GM21723 (cell line): Measurements from ENCODE around the gene MSTO1.
"Not testable (repeated sequence)": the region's sequence is repeated elsewhere in the genome, so short reads cannot be mapped to it uniquely, and the experiment has no call there.

ENCODE experiments used
- ATAC-seq: cut with Tn5 transposase; IDR thresholded peaks from one replicate; pipeline ENCODE4 v1.9.1; 2021; ENCODE audit warnings: mild to moderate bottlenecking, moderate library complexity; ENCODE audit not compliant: unreplicated experiment

MSTO1 gene

GRCh38 chr1:155609515-155610256, at the start of gene MSTO1:
Gene MSTO1, plus strand, starts transcription at chr1:155610218. Its CDS starts 31 bp downstream, at chr1:155610249.
- peak; percentile 92 for ATAC-seq

DNA sequence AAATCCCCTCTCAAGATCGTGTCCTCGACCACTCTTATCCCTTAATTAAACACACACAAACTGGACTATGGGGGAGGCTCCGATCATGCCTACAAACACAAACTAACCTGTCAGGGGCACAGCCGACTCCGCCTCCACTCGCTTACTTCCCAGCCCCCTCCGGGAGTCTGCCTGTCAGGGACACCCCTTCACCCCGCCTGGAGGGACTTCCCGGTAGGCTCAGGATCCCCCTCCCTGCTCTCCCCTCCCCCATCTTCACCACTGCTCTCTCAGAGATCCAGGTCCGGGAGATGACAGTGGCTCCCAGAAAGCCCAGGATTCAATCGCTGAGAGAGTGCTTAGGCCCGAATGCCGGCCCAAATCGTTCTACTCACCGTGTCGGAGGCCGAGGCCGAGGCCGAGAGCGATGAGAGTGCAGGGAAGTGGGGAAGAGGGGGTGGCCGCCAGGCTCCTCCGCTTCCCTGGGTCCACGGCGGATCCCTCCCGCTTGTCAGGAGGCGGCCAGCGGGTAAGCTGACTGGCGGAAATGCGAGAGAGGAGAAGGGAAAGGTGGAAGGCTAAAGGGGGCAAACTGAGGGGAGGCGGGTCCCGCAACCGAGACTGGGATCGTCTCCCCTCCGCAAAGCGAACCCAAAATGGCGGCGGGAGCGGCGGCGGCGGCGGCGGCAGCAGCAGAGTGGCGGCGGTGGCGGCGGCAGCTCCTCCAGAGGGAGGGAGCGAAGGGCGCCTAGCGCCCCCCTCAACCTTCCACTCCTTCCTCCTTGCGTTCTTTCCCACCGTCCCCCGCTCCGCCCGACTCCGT, 48.0 kb upstream of the MSTO1 start:
- ATAC-seq = peak; percentile 24

DNA sequence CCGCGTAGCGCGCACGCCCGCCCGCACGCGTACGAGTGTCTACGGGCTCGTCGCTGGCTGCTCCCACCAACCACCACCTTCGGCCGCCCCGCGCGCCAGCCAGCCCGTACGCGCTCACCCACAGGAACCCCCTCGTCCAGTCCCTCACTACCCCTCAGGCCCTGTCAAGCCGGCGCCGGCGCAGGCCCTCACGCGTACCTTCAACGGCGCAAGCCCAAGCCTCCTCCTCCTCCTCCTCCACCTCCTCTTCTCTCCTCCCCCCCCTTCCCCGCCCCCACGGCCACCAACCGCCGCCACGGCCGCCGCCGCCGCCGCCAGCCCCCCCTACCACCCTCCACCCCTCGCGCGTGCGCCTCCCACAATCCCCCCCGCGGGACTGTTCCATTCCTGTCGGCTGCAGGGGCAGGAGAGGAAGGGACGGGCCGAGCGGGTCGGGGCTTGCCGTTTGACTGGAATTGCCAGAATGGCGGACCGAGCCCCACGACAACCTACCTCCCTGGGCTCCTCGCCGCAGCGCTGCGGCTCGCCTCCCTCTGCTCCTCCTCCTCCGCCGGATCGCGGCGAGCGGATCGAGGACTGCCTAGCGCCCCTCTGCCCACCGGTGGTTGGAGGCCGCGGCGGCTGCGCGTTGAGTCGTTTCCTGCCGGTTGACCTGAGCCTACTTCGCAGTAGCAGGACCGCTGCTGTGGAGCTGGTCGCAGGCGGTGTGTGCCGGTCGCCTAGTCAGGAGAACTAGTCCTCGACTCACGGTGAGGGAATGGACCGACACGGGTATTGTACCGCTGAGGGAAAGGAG, 47.2 kb upstream of the MSTO1 start, which contains the start of gene ASH1L:
TSS of gene ASH1L (minus strand) at position 223 of the 796 bp plus-strand sequence. CDS start 41,284 bp downstream, outside the sequence.
- ATAC-seq = peak; percentile 81

- ATAC-seq = not testable (repeated sequence)
Measured at GRCh38 chr1:155563377-155564022, 46.5 kb upstream of the MSTO1 start.

GRCh38 chr1:155569988-155570592, 39.9 kb upstream of the MSTO1 start:
- no peak for ATAC-seq

DNA sequence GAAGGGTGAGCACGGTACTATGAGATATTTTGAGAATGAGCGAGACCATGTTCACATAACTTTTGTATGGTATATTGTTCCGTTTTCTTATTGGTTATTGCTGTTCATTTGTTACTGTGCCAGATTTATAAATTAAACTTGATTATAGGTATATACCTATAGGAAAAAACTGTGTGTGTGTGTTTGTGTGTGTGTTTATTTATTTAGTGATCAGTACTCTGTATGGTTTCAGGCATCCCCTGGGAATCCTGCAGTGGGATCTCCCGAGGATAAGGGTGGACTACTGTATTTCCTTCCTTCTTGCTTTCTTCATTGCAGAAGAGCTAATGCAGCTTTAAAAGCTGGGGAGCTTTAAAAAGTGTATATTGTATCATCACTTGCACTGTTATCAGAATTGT, 39.4 kb upstream of the MSTO1 start:
- no peak for ATAC-seq

DNA sequence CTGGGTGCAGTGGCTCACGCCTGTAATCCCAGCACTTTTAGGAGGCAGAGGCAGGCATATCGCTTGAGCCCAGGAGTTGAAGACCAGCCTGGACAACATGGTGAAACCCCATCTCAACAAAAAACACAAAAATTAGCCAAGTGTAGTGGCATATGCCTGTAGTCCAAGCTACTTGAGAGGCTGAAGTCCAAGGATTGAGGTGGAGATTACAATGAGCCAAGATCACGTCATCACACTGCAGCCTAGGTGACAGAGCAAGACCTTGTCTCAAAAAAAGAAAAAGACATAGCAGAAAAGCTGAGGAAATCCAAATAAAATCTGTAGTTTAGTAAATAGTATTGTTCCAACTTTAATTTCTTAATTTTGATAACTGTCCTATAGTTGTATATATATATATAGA, 35.9 kb upstream of the MSTO1 start:
- no peak for ATAC-seq

DNA sequence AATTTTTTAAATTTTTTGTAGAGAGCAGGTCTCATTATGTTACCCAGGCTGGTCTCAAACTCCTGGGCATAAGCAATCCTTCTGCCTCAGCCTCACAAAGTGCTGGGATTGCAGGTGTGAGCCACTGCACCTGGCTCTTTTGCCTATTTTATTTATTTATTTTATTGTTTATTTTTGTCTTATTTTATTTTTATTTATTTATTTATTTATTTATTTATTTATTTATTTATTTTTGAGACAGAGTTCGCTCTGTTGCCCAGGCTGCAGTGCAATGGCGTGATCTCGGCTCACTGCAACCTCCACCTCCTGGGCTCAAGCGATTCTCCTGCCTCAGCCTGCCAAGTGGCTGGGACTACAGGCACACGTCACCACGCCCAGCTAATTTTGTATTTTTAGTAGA, 34.4 kb upstream of the MSTO1 start:
- not testable (repeated sequence) for ATAC-seq

DNA sequence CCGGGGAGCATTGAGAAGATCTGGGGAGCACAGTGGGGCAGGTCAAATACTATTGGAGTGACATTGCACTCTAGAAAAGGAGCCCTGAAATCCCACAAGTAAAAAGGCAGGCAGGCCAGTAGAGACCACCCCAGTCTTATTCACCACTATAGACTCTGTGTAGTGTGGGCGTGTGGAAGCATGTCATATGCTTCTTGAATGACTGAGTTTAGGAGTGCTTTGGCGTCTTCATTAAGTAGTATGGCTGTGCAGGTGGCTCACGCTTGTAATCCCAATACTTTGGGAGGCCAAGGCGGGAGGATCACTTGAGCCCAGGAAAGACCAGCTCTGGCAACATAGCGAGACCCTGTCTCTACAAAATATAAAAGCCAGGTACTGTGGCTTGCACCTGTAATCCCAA, 26.2 kb upstream of the MSTO1 start:
- ATAC-seq = not testable (repeated sequence)

DNA sequence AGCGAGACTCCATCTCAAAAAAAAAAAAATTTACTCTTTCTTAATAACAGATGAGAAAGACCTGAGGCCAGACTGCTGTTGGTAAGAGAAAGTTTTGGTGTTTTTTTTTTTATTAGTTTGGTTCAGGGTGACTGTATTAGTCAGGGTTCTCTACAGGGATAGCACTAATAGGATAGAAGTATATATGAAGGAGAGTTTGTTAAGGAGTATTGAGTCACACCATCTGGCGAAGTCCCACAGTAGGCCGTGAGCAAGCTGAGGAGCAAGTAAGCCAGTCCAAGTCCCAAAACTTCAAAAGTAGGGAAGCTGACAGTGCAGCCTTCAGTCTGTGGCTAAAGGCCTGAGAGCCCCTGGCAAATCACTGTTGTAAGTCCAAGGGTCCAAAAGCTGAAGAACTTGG, 20.7 kb upstream of the MSTO1 start:
- ATAC-seq = not testable (repeated sequence)

DNA sequence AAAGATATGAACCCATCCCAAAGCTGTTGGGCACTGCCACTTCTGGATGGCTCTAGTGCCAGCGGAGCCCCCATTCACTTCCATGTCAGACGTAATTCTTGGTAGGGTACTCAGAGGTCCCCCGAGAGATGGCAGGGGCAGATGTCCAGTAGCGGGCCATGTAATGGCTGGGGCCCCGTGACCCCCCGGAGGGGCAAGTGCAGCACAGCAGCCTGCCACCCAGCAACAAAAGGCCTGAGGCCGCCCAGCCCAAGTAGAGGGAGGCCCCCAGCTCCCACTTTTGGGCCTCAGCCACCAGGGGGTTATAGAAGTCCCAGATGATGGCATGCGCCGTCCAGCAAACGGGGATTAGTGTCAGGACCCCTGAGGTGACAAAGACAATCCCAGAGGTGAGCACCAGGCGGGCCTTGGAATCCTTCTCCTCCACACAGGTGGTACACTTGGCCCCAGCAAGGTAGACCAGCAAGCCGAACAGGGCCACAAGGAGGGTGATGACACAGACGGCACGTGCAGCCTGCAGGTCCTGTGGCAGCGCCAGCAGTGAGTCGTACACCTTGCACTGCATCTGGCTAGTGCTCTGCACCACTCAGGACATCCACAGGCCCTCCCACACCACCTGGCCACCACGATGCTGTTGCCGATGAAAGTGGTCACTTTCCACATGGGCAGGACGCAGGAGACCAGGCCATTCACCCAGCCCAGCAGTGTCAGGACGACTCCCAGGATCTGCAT, 19.3 kb upstream of the MSTO1 start:
- ATAC-seq = not testable (repeated sequence)

- ATAC-seq = no peak
Measured at GRCh38 chr1:155591770-155592169, 18.2 kb upstream of the MSTO1 start.

DNA sequence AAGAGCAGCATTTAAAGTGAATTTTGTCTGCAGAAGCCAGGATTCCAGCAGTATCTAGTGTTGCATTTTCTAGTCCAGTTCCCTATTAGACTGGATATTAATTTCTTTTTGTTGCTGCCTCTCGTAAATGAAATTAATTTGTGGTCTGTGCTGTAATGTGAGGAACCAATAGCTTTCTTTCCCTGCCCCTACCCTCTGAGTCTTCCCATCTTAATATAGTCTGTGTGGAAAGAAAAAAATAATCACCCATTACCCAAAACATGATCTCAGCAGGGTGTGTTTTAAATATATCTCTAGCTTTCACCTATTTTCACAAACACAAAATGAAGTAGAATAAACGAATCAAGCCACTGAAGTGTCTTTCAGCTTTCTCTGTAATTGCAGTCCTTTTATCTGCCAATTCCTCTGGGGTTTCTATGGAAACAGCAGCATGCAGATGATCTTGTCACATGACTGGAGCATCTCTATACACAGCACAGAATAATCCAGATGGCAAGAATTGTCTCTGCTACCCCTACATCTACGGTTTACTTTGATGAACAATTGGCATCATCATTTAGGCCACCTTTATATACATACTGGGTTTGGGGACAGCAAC, 14.0 kb upstream of the MSTO1 start:
- ATAC-seq = not testable (repeated sequence)

GRCh38 chr1:155596864-155597263, 13.2 kb upstream of the MSTO1 start:
- ATAC-seq = no peak

GRCh38 chr1:155598842-155599331, 11.1 kb upstream of the MSTO1 start:
- ATAC-seq = no peak

GRCh38 chr1:155599828-155600572, 10.0 kb upstream of the MSTO1 start:
- not testable (repeated sequence) for ATAC-seq

GRCh38 chr1:155607708-155608107, 2.3 kb upstream of the MSTO1 start:
- ATAC-seq = no peak

DNA sequence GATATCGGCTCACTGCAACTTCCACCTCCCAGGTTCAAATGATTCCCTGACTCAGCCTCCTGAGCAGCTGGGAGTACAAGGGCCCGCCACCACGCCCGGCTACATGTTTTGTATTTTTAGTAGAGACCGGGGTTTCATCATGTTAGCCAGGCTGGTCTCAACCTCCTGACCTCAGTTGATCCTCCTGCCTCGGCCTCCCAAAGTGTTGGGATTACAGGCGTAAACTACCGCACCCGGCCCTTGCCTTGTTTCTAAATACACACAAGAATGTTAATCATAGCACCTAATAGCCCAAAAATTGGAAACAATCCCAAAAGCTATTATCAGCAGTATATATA, 1.2 kb upstream of the MSTO1 start:
- ATAC-seq = no peak
